GM20000 (cell line): ENCODE results near the gene KIAA0319L.
"Not testable (repeated sequence)": the region's sequence is repeated elsewhere in the genome, so short reads cannot be mapped to it uniquely, and the experiment has no call there.

ENCODE experiments used
- DNase-seq: peaks from one replicate; pipeline ENCODE4 v3.0.0; 2012; ENCODE audit warnings: low spot score
- CTCF ChIP-seq: IDR thresholded peaks from 2 replicates; pipeline ENCODE4 v1.5.1; 2012; ENCODE audit warnings: mild to moderate bottlenecking, control low read depth; ENCODE audit errors: extremely low read depth, missing control alignments

KIAA0319L gene

GRCh38 chr1:35577071-35577998 lies 20.1 kb upstream of the KIAA0319L start:
- DNase-seq: peak; percentile 80
- no peak for TF ChIP-seq CTCF

- DNase-seq: not testable (repeated sequence)
These were observed 19.5 kb upstream of the KIAA0319L start for GRCh38 chr1:35576766-35577070.

GRCh38 chr1:35576061-35576765 lies 19.0 kb upstream of the KIAA0319L start:
- no peak for DNase-seq
- TF ChIP-seq CTCF: no peak

GRCh38 chr1:35575416-35575958 lies 18.3 kb upstream of the KIAA0319L start:
- no peak for DNase-seq
- TF ChIP-seq CTCF: no peak

GRCh38 chr1:35574655-35575415 lies 17.6 kb upstream of the KIAA0319L start:
- DNase-seq: no peak
- no peak for TF ChIP-seq CTCF

- no peak for TF ChIP-seq CTCF
- DNase-seq: no peak
These were observed 17.0 kb upstream of the KIAA0319L start for GRCh38 chr1:35574125-35574654.
